Esophagus muscularis mucosa (tissue), 4 donors: ENCODE data around the gene EIF3L.

Experiments used
- CTCF ChIP-seq, 3 experiments: fragments of 200-600 bp in 2 of 3; fragments of 450-650 bp in 1 of 3; sonication (generic) in 2 of 3; IDR thresholded peaks; one replicate each; pipeline ENCODE4 v1.5.1; 2017 to 2019; ENCODE audit warnings: antibody characterized with exemption in 3 of 3, mild to moderate bottlenecking in 2 of 3, moderate library complexity in 1 of 3
- EP300 ChIP-seq: sonication (generic); formaldehyde crosslinking; IDR thresholded peaks from one replicate; pipeline ENCODE4 v1.6.1; 2017; ENCODE audit warnings: antibody characterized with exemption
- POLR2A ChIP-seq: fragments of 450-650 bp; IDR thresholded peaks from one replicate; pipeline ENCODE4 v1.6.1; 2017; ENCODE audit warnings: antibody characterized with exemption, moderate library complexity, mild to moderate bottlenecking, low read depth
- POLR2AphosphoS5 ChIP-seq, 2 donors: sonication (generic); formaldehyde crosslinking; IDR thresholded peaks; one replicate each; pipeline ENCODE4 v1.6.1; 2017; ENCODE audit warnings: antibody characterized with exemption in 2 of 2

GRCh38 chr22:37807410-37808293 lies 41.6 kb upstream of the EIF3L start, which contains the start of gene GCAT:
- TF ChIP-seq POLR2A (peak; percentile 34), CTCF (IDR thresholded peaks at IDR 0.05) (no peak), POLR2AphosphoS5 (IDR thresholded peaks at IDR 0.05) (peak; percentile 81 to 87), EP300 (no peak)
